Body of pancreas (tissue), 4 donors: ENCODE data around the gene SH3PXD2A. TPM values are rescaled to one million over a fixed set of nuclear protein-coding genes. Genes with fewer than 3 reads are reported as not detected.
A peak's percentile ranks its signal among the peaks of the same experiment; 100 is the strongest.

Source experiments
- ATAC-seq: fragments of 150-250 bp; one replicate; pipeline ENCODE4 v1.9.1; 2016
- DNase-seq, 4 donors: peaks; one replicate each; pipeline ENCODE4 v3.0.0-alpha.2; 2019
- H3K27ac ChIP-seq, 4 donors: fragments of 200-600 bp; sonication (generic); 1 replicate in 3 of 4; 2 replicates in 1 of 4; pipeline versions ENCODE4 v1.5.1 to v1.6.1; 2016 to 2019; ENCODE audit warnings: mild to moderate bottlenecking in 1 of 4, mixed read lengths in 1 of 4, moderate library complexity in 1 of 4
- H3K27me3 ChIP-seq, 2 donors: fragments of 200-600 bp; sonication (generic); one replicate each; pipeline ENCODE4 v1.6.0; 2016; ENCODE audit warnings: mild to moderate bottlenecking in 1 of 2
- H3K36me3 ChIP-seq, 2 donors: fragments of 200-600 bp; sonication (generic); replicated peaks in 1 of 2; 2 replicates each; pipeline ENCODE4 v1.5.1; 2016; ENCODE audit warnings: low read depth in 2 of 2; ENCODE audit not compliant: insufficient read depth in 1 of 2
- H3K4me1 ChIP-seq: fragments of 200-600 bp; sonication (generic); one replicate; pipeline ENCODE4 v1.6.0; 2016
- H3K4me3 ChIP-seq, 2 donors: fragments of 200-600 bp; sonication (generic); 1 replicate in 1 of 2; 2 replicates in 1 of 2; pipeline ENCODE4 v1.5.1; 2016 to 2019
- H3K9me3 ChIP-seq, 3 donors: fragments of 200-600 bp; sonication (generic); 1 replicate in 2 of 3; 2 replicates in 1 of 3; pipeline ENCODE4 v1.5.1; 2016
- POLR2A ChIP-seq, 3 donors: fragments of 450-650 bp; IDR thresholded peaks; one replicate each; pipeline ENCODE4 v1.6.1; 2016; ENCODE audit warnings: antibody characterized with exemption in 3 of 3, mild to moderate bottlenecking in 2 of 3
- WGBS, 2 donors: methylation state at CpG; one replicate each; pipeline ENCODE4 v1.1.5; 2017; 5-methylcytosine and 5-hydroxymethylcytosine counted together
- intact Hi-C: fragments of 100-400 bp; cut with DNase I; formaldehyde crosslinking; loops from one replicate; pipeline ENCODE4 v1.15.1; 2023
- total RNA-seq, 2 donors: library from RNA; depleted of rRNA; stranded (reverse); fragments of >200 nt; gene quantifications; one replicate each; pipeline ENCODE4 v1.1.0, GENCODE V29; 2016
- TF ChIP-seq, protein P1 (sequence below), 7 experiments: fragments of 450-650 bp in 4 of 7; fragments of 200-600 bp in 3 of 7; sonication (generic) in 3 of 7; IDR thresholded peaks; one replicate each; pipeline ENCODE4 v1.5.1; 2016 to 2019; ENCODE audit warnings: antibody characterized with exemption in 7 of 7

Gene SH3PXD2A
- total RNA-seq, 2 donors from 2014 or later: 7.3 to 9.9 TPM

DNA sequence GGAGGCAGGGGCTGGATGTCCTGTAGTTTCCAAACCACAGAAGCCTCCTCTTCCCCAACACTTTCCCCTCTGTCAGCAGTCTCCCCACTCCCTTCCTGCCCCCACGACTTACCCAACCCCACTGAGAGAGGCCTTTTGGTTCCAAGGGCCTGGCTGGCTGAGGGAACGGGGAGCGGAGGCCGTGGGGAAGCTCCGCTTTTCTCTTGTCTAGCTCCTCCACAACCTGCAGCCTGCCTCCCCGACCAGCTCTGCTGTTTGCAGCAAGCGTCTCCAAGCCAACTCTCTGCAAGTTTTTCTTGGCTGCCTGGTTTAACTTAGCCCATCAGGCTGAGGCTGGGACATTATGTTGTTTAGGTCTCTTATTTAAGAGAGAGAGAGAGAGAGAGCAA lies 235.0 kb downstream of the SH3PXD2A start:
- Histone ChIP-seq H3K4me1 (peaks cover 17% of the 10 kb centered on the region), H3K36me3 (no peaks in the 10 kb centered on the region), H3K27me3 (no peaks in the 10 kb centered on the region), H3K9me3 (no peaks in the 10 kb centered on the region), H3K27ac (peak overlapping the region in 1 of 4 donors; percentile 44), H3K4me3 (no peak overlapping the region)
- ATAC-seq (no peak), DNase-seq (no peak)
- TF ChIP-seq, protein P1, sequence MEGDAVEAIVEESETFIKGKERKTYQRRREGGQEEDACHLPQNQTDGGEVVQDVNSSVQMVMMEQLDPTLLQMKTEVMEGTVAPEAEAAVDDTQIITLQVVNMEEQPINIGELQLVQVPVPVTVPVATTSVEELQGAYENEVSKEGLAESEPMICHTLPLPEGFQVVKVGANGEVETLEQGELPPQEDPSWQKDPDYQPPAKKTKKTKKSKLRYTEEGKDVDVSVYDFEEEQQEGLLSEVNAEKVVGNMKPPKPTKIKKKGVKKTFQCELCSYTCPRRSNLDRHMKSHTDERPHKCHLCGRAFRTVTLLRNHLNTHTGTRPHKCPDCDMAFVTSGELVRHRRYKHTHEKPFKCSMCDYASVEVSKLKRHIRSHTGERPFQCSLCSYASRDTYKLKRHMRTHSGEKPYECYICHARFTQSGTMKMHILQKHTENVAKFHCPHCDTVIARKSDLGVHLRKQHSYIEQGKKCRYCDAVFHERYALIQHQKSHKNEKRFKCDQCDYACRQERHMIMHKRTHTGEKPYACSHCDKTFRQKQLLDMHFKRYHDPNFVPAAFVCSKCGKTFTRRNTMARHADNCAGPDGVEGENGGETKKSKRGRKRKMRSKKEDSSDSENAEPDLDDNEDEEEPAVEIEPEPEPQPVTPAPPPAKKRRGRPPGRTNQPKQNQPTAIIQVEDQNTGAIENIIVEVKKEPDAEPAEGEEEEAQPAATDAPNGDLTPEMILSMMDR (IDR thresholded peaks at IDR 0.05): no peak
- intact Hi-C loops: no loop called here
- WGBS, 2 donors: 81 to 88% methylated on average over 7 of the region's 7 CpGs

DNA sequence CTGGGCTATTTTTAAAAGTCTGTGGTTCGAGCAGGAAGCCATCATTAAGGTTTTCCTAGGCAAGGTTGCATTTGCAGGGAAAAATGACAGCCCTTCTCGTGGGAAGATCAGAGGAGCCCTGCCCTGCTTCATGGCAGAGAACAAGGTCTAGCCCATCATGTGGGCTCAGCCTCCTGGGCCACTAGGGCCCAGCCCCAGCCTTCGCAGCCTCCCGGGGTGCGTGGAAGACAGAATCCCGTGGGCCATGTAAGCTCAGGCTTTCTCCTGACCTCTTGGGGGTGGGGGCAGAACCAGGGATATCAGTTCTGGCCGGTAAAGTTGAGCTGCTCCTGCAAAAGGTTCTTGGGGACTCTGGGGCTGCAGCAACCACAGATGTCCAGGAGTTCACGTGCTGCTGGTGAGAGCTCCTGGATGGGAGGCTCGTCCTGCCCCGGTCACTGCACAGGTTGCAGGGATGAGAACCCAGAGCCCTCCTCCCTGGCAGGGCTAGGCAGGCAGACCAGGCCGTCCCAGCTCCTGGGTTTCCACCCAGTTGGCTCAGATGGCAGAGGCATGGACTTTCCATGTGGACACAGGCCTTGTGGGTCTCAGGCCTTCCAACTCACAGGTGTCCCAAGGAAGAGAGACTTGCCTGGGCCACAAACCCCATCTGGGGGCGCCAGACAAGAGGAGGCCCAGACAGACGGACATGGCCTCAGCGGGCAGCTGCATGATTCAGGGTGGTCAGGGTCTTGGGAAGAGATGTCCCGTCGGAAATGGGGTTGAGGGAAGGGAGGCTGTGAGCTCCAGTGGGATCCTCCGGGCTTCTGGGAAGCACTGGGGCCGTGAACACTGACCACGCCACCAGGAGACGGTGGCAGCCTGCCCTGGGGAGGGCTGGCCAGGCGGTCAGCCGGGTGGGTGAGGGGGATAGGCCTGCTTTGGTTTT lies 235.7 kb downstream of the SH3PXD2A start:
- H3K4me1 ChIP-seq: peaks cover 17% of the 10 kb centered on the region
- H3K36me3 ChIP-seq: no peaks in the 10 kb centered on the region

DNA sequence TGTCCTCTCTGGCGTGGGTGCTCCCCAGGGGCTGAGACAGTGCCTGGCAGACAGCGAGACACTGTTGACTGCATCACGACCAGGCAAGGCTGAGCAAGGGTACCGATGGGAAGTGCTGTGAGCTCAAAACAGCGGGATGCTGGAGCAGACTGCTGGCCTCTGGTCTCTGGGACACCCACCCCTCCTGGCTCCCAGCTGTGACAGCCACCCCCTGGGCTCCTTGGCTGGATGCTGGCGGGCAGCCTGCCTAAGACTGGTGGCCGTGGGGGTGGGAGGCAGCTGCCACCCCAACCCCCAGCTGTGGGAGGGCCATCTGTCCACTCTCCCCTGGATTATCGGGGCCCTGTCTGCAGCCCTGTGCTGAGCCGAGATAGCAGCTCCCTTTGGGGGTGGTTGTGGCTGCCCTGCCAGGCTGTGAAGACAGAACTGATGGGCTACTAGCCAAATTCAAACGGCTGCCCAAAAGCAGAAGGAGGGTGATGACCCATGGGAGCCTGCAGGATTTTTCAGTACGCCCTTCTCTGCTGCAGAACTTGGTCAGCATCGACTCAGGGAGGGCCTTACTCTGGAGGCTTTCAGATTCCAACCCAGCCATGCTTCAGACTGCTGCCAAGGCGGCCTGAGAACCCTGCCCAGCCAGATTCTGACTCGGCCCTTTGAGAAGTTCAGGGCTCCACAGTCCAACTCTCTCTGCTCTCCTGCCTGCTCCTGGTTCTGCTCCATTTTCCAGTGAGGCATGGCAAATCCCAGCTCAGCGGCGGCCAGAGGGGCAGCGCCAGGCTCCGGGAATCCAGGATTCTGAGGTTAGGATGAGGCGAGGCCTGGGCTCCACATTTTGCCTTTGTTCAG lies 236.6 kb downstream of the SH3PXD2A start:
- no peaks in the 10 kb centered on the region for H3K9me3 ChIP-seq
- H3K4me3 ChIP-seq: no peak overlapping the region
- peak overlapping the region in 2 of 4 donors; percentile 16 to 44 for H3K27ac ChIP-seq
- intact Hi-C loops: no loop called here
- no peaks in the 10 kb centered on the region for H3K36me3 ChIP-seq
- peak; percentile 29 to 63 (median 46) for DNase-seq
- peak; percentile 47 for ATAC-seq
- peaks cover 17% of the 10 kb centered on the region for H3K4me1 ChIP-seq
- WGBS, 2 donors: 51 to 88% methylated on average over 5 to 19 of the region's 19 CpGs
- no peaks in the 10 kb centered on the region for H3K27me3 ChIP-seq
- TF ChIP-seq, protein P1 (IDR thresholded peaks at IDR 0.05): no peak
- TF ChIP-seq POLR2A (IDR thresholded peaks at IDR 0.05): no peak

More for the DNA sequence above, 235.7 kb downstream of the SH3PXD2A start:
- no peak for TF ChIP-seq POLR2A (IDR thresholded peaks at IDR 0.05)
- TF ChIP-seq, protein P1 (IDR thresholded peaks at IDR 0.05): no peak
- Histone ChIP-seq H3K4me3 (no peak overlapping the region), H3K9me3 (no peaks in the 10 kb centered on the region), H3K27ac (peak overlapping the region in 2 of 4 donors; percentile 15 to 44), H3K27me3 (no peaks in the 10 kb centered on the region)
- intact Hi-C loops: no loop called here
- no peak for DNase-seq
- 83 to 89% methylated on average over 12 to 22 of the region's 22 CpGs for WGBS, 2 donors
- no peak for ATAC-seq

DNA sequence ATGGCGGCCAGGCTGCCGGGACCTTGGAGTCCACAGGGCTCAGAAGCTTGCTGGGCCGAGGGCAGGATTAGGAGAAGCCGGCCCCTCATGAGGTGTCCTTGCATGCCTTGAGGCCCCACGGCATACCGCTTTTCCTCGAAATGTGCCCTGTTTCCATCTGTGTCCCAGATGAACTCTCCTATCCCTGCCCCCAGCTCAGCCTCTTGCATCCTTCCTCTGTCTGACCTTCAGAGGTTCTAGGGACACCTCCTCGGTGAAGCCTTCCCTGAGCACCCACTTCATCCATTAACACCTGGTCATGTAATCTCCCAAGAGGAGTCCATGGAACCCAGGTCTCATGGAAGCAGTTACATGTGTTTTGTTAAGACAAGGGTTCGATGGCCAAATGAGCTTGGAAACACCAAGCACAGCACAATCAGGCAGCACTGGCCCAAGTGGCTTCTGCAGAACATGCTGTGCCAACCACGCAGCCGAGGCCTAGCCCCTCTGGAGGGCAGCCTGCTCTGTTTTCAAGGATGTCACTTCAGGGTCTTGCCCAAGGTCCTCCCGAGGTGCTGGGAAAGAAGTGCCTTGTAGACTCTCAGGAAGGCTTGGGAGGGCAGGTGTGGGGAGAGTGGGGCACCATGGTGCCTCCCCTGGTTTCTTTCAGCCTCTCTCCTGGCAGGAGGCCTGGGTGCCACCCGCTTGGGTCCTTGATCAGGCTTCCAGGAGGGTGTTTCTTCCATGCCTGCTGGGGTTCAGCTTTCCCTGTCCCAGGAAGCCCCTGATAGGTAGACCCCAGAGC lies 237.6 kb downstream of the SH3PXD2A start:
- DNase-seq: no peak
- Histone ChIP-seq H3K27ac (peak overlapping the region in 1 of 4 donors; percentile 44), H3K36me3 (no peaks in the 10 kb centered on the region), H3K9me3 (no peaks in the 10 kb centered on the region), H3K4me1 (peaks cover 17% of the 10 kb centered on the region), H3K4me3 (no peak overlapping the region), H3K27me3 (no peaks in the 10 kb centered on the region)
- intact Hi-C loops: no loop called here
- ATAC-seq: no peak
- WGBS, 2 donors: 86 to 92% methylated on average over 6 to 13 of the region's 13 CpGs
- no peak for TF ChIP-seq POLR2A (IDR thresholded peaks at IDR 0.05)
- TF ChIP-seq, protein P1 (IDR thresholded peaks at IDR 0.05): no peak
